Chondrocyte (in vitro differentiated cells): ENCODE measurements around the gene LMX1B. TPM values are rescaled to one million over a fixed set of nuclear protein-coding genes. Genes with fewer than 3 reads are reported as not detected.

Source experiments
- DNase-seq: peaks from one replicate; pipeline ENCODE4 v3.0.0; 2021; ENCODE audit warnings: mixed read lengths, low spot score
- H3K27ac Mint-ChIP-seq: one replicate; pipeline ENCODE4 v1.8.0; 2021; ENCODE audit warnings: mild to moderate bottlenecking, moderate library complexity, mixed read lengths; ENCODE audit not compliant: unreplicated experiment
- H3K27me3 Mint-ChIP-seq: 2 replicates; pipeline ENCODE4 v1.8.0; 2021; ENCODE audit warnings: low read depth, mixed read lengths
- H3K36me3 Mint-ChIP-seq: 2 replicates; pipeline ENCODE4 v1.8.0; 2021; ENCODE audit warnings: low read depth, mixed read lengths
- H3K4me1 Mint-ChIP-seq: 2 replicates; pipeline ENCODE4 v1.8.0; 2021; ENCODE audit warnings: low read depth, mild to moderate bottlenecking, mixed read lengths
- H3K4me3 Mint-ChIP-seq: one replicate; pipeline ENCODE4 v1.8.0; 2021; ENCODE audit warnings: mild to moderate bottlenecking, moderate library complexity, mixed read lengths; ENCODE audit not compliant: unreplicated experiment
- H3K9me3 Mint-ChIP-seq: 2 replicates; pipeline ENCODE4 v1.8.0; 2021; ENCODE audit warnings: low read depth, mixed read lengths
- CTCF ChIP-seq: fragments of 200-600 bp; sonication (generic); IDR thresholded peaks from 2 replicates; pipeline ENCODE4 v1.5.0; 2021; ENCODE audit warnings: antibody characterized with exemption, mild to moderate bottlenecking, moderate library complexity
- total RNA-seq: library from RNA; stranded (reverse); gene quantifications from 3 replicates; pipeline ENCODE4 v1.2.1, GENCODE V29; 2021

The LMX1B gene
- total RNA-seq, 1 donor from 2014 or later, result not detected

- Mint-ChIP-seq H3K4me1 (no peaks in the 10 kb centered on the region), H3K4me3 (no peak overlapping the region), H3K27ac (no peak overlapping the region), H3K36me3 (peaks cover 10% of the 10 kb centered on the region), H3K27me3 (peaks cover 8% of the 10 kb centered on the region), H3K9me3 (peaks cover 30% of the 10 kb centered on the region)
- no peak for DNase-seq
- no peak for TF ChIP-seq CTCF
Measured at GRCh38 chr9:126733005-126733404, 119.3 kb downstream of the LMX1B start.

- TF ChIP-seq CTCF, result no peak
- Mint-ChIP-seq H3K36me3 (peaks cover 10% of the 10 kb centered on the region), H3K4me1 (no peaks in the 10 kb centered on the region), H3K4me3 (no peak overlapping the region), H3K27me3 (peaks cover 22% of the 10 kb centered on the region), H3K27ac (no peak overlapping the region), H3K9me3 (peaks cover 26% of the 10 kb centered on the region)
- no peak for DNase-seq
Measured at GRCh38 chr9:126734877-126735276, 121.1 kb downstream of the LMX1B start.

- no peak for DNase-seq
- no peak overlapping the region for H3K27ac Mint-ChIP-seq
- H3K36me3 Mint-ChIP-seq, result peaks cover 10% of the 10 kb centered on the region
- no peak for TF ChIP-seq CTCF
- peaks cover 28% of the 10 kb centered on the region for H3K27me3 Mint-ChIP-seq
- H3K4me3 Mint-ChIP-seq, result no peak overlapping the region
- H3K4me1 Mint-ChIP-seq, result no peaks in the 10 kb centered on the region
- H3K9me3 Mint-ChIP-seq, result peaks cover 26% of the 10 kb centered on the region
Measured at GRCh38 chr9:126735482-126735881, 121.8 kb downstream of the LMX1B start.

- TF ChIP-seq CTCF, result no peak
- Mint-ChIP-seq H3K27ac (no peak overlapping the region), H3K27me3 (peaks cover 41% of the 10 kb centered on the region), H3K4me1 (no peaks in the 10 kb centered on the region), H3K4me3 (no peak overlapping the region), H3K36me3 (peaks cover 10% of the 10 kb centered on the region), H3K9me3 (peaks cover 26% of the 10 kb centered on the region)
- DNase-seq, result no peak
Measured at GRCh38 chr9:126738553-126738952, 124.8 kb downstream of the LMX1B start.

GRCh38 chr9:126743041-126743440 lies 129.3 kb downstream of the LMX1B start:
- no peak overlapping the region for H3K27ac Mint-ChIP-seq
- DNase-seq, result no peak
- no peak for TF ChIP-seq CTCF
- no peaks in the 10 kb centered on the region for H3K36me3 Mint-ChIP-seq
- no peaks in the 10 kb centered on the region for H3K9me3 Mint-ChIP-seq
- no peak overlapping the region for H3K4me3 Mint-ChIP-seq
- peaks cover 68% of the 10 kb centered on the region for H3K27me3 Mint-ChIP-seq
- H3K4me1 Mint-ChIP-seq, result no peaks in the 10 kb centered on the region
